ENCODE data around the gene PPP1R3G. TPM values are rescaled to one million over a fixed set of nuclear protein-coding genes. Genes with fewer than 3 reads are reported as not detected.

Gene PPP1R3G
- total and polyA plus RNA-seq, 2 of the 13 experiments (the other 11 are each of a cell fraction or from before 2014, with no cell fraction given), result 1.2 to 1.3 TPM

DNA sequence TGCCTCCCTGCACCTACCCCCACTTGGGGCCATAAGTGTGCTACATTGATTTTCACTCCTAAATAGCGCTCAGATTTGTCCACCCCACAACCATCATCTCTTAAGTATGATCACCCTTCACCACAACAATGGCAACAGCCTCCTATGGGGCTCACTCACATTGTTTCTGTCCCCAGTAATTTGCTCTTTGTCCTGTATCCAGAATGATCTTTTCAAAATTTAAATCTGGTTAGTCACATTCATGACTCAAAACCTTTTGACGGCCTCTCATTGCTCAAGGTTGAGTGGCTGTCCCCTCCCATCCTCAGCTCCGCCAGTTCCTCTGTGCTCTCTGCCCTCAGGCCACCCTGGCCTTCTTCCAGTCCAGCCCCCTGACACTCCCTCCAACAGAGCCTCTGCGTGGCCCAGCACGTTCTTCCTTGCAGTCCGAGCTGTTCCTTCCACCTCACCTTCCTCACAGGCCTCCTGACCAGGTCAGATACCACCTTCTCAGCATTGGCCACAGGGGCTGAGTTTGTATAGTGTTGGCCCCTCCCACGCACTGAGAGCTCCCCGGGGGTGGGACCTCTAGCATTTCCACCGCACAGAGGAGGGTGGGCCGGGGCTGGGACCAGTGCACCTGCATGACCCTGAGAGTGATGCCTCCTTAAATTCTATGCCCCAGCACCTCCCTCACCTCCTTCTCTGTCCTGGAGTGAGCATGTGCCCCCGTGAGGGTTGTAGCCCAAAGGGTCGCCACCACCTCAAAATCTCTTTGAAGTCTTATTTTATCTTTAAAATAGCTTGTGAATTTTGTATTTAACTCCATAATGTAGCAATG, 2.4 kb upstream of the PPP1R3G start (continued):
- TF ChIP-seq TP53 (CRISPR knock-in tag; conservative IDR thresholded peaks at IDR 0.05), result no peak
- TF ChIP-seq AGO1 (IDR thresholded peaks at IDR 0.05; ENCODE audit: low read depth, low read length, poor library complexity, severe bottlenecking), result no peak
- TF ChIP-seq KDM5A (IDR thresholded peaks at IDR 0.05; ENCODE audit: borderline replicate concordance, low read length), result no peak
- peak; percentile 68; the same call in 1 of the 2 replicates for TF ChIP-seq MXD4 (CRISPR knock-in tag; IDR thresholded peaks at IDR 0.05)
- peak; percentile 82 for TF ChIP-seq CEBPB (IDR thresholded peaks at IDR 0.05; ENCODE audit: borderline replicate concordance, low read depth, low read length)
- TF ChIP-seq, protein P1, sequence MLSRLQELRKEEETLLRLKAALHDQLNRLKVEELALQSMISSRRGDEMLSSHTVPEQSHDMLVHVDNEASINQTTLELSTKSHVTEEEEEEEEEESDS (CRISPR knock-in tag; IDR thresholded peaks at IDR 0.05; ENCODE audit: borderline replicate concordance), result 0 out of 2 replicates have a peak, but pooled peaks have one; percentile 0
- TF ChIP-seq ESRRA (CRISPR knock-in tag; IDR thresholded peaks at IDR 0.05; ENCODE audit: low read depth), result no peak
- peak; percentile 63; the same call in 1 of the 2 replicates for TF ChIP-seq JUNB (CRISPR knock-in tag; IDR thresholded peaks at IDR 0.05; ENCODE audit: borderline replicate concordance)
- TF ChIP-seq ZNF282 (IDR thresholded peaks at IDR 0.05; ENCODE audit: partially characterized antibody), result no peak
- TF ChIP-seq RARA (CRISPR knock-in tag; IDR thresholded peaks at IDR 0.05), result peak; percentile 77
- TF ChIP-seq MXI1 (IDR thresholded peaks at IDR 0.05; ENCODE audit: borderline replicate concordance, low read depth, low read length), result peak; percentile 76; the same call in 2 of the 3 replicates
- peak; percentile 86; the same call in 1 of the 2 replicates for TF ChIP-seq ZNF879 (CRISPR knock-in tag; IDR thresholded peaks at IDR 0.05)
- TF ChIP-seq TAF1 (CRISPR knock-in tag; IDR thresholded peaks at IDR 0.05), result peak; percentile 50; the same call in 1 of the 2 replicates
- peak; percentile 83 for TF ChIP-seq ZNF350 (CRISPR knock-in tag; IDR thresholded peaks at IDR 0.05; ENCODE audit: borderline replicate concordance, low read depth)
- 0 out of 2 replicates have a peak, but pooled peaks have one; percentile 44 for TF ChIP-seq ATF1 (CRISPR knock-in tag; IDR thresholded peaks at IDR 0.05)
- TF ChIP-seq, protein P2, sequence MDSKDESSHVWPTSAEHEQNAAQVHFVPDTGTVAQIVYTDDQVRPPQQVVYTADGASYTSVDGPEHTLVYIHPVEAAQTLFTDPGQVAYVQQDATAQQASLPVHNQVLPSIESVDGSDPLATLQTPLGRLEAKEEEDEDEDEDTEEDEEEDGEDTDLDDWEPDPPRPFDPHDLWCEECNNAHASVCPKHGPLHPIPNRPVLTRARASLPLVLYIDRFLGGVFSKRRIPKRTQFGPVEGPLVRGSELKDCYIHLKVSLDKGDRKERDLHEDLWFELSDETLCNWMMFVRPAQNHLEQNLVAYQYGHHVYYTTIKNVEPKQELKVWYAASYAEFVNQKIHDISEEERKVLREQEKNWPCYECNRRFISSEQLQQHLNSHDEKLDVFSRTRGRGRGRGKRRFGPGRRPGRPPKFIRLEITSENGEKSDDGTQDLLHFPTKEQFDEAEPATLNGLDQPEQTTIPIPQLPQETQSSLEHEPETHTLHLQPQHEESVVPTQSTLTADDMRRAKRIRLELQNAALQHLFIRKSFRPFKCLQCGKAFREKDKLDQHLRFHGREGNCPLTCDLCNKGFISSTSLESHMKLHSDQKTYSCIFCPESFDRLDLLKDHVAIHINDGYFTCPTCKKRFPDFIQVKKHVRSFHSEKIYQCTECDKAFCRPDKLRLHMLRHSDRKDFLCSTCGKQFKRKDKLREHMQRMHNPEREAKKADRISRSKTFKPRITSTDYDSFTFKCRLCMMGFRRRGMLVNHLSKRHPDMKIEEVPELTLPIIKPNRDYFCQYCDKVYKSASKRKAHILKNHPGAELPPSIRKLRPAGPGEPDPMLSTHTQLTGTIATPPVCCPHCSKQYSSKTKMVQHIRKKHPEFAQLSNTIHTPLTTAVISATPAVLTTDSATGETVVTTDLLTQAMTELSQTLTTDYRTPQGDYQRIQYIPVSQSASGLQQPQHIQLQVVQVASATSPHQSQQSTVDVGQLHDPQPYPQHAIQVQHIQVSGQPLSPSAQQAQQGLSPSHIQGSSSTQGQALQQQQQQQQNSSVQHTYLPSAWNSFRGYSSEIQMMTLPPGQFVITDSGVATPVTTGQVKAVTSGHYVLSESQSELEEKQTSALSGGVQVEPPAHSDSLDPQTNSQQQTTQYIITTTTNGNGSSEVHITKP (CRISPR knock-in tag; IDR thresholded peaks at IDR 0.05; ENCODE audit: low read depth), result no peak
- TF ChIP-seq SSRP1 (CRISPR knock-in tag; IDR thresholded peaks at IDR 0.05), result no peak
- TF ChIP-seq, protein P3, sequence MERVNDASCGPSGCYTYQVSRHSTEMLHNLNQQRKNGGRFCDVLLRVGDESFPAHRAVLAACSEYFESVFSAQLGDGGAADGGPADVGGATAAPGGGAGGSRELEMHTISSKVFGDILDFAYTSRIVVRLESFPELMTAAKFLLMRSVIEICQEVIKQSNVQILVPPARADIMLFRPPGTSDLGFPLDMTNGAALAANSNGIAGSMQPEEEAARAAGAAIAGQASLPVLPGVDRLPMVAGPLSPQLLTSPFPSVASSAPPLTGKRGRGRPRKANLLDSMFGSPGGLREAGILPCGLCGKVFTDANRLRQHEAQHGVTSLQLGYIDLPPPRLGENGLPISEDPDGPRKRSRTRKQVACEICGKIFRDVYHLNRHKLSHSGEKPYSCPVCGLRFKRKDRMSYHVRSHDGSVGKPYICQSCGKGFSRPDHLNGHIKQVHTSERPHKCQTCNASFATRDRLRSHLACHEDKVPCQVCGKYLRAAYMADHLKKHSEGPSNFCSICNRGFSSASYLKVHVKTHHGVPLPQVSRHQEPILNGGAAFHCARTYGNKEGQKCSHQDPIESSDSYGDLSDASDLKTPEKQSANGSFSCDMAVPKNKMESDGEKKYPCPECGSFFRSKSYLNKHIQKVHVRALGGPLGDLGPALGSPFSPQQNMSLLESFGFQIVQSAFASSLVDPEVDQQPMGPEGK (CRISPR knock-in tag; IDR thresholded peaks at IDR 0.05), result peak; percentile 63
- TF ChIP-seq ZNF660 (CRISPR knock-in tag; IDR thresholded peaks at IDR 0.05; ENCODE audit: borderline replicate concordance, low read depth), result no peak
- peak; percentile 28; the same call in 1 of the 2 replicates for TF ChIP-seq RFXAP (CRISPR knock-in tag; IDR thresholded peaks at IDR 0.05; ENCODE audit: borderline replicate concordance)
- TF ChIP-seq XBP1 (CRISPR knock-in tag; IDR thresholded peaks at IDR 0.05), result no peak
- TF ChIP-seq MIER3 (CRISPR knock-in tag; IDR thresholded peaks at IDR 0.05; ENCODE audit: borderline replicate concordance), result peak; percentile 88
- no peak for TF ChIP-seq RBAK (CRISPR knock-in tag; IDR thresholded peaks at IDR 0.05)
- TF ChIP-seq KAT8 (CRISPR knock-in tag; IDR thresholded peaks at IDR 0.05), result peak; percentile 48; the same call in 1 of the 2 replicates
- TF ChIP-seq ZNF780A (CRISPR knock-in tag; IDR thresholded peaks at IDR 0.05), result no peak
